Smooth muscle cell of the brain vasculature (primary cell): ENCODE results near the gene CNN2.

Experiments used
- DNase-seq: peaks from one replicate; pipeline ENCODE4 v3.0.0-alpha.2; 2012; ENCODE audit warnings: low read depth, low spot score

CNN2 gene

DNA sequence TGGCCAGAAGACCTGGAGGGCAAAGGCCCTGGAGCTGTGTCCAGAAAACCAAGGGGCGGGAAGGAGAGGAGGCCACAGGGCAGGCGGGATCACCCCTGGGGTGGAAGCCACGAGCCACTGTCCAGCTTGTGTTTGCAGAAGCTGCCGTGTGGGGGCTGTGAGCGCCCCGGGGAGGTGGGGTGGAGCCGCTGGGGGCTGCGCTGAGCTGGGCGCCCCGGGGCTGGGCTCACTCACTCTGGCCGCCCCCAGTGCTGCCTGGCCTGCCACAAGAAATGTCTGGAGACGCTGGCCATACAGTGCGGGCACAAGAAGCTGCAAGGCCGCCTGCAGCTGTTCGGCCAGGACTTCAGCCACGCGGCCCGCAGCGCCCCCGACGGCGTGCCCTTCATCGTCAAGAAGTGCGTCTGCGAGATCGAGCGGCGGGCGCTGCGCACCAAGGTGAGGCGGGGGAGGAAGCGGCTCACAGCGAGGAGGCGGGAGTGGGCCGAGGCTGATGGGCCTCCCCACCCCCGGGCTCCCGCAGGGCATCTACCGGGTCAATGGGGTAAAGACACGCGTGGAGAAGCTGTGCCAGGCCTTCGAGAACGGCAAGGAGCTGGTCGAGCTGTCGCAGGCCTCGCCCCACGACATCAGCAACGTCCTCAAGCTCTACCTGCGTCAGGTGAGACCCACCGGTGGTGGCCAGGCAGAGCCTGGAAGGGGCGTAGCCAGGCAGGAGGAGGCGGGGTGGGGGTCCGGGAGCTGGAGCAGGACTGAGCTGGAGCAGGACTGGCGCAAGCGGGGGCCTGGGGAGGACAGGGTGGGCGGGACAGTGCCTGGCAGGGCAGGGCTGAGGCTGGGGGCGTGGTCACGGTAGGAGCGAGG, 55.1 kb downstream of the CNN2 start:
- no peak for DNase-seq

DNA sequence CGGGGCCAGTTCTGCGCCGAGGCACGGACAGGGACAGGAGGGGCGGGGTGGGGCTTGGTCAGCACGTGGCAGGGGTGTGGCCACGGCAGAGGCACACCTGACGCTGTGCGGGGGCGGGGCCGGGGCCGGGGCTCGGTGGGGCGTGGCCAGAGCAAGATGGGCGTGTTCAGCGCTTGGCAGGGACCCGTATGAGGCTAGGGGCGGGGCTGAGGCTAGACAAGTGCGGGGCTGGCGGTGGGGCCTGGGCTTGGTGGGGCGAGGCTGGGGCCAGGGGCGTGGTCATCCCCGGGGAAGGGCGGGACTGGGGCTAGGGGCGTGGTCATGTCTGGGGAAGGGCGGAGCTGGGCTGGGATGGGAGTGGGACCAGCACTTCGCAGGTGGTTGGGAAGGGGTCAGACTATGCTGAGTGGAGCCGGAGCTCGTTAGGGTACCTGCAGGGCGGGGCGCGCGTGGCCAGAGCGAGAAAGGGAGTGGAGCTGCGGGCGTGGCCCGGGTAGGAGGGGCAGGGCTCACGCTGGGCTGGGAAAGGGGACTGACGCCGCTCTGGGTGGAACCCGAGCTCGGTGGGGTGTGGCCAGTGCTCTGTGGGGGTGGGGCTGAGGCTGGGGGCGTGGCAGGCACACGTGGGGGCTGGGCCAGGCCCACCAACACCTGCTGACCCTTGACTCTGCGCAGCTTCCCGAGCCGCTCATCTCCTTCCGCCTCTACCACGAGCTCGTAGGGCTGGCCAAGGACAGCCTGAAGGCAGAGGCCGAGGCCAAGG, 55.9 kb downstream of the CNN2 start:
- DNase-seq = no peak

DNA sequence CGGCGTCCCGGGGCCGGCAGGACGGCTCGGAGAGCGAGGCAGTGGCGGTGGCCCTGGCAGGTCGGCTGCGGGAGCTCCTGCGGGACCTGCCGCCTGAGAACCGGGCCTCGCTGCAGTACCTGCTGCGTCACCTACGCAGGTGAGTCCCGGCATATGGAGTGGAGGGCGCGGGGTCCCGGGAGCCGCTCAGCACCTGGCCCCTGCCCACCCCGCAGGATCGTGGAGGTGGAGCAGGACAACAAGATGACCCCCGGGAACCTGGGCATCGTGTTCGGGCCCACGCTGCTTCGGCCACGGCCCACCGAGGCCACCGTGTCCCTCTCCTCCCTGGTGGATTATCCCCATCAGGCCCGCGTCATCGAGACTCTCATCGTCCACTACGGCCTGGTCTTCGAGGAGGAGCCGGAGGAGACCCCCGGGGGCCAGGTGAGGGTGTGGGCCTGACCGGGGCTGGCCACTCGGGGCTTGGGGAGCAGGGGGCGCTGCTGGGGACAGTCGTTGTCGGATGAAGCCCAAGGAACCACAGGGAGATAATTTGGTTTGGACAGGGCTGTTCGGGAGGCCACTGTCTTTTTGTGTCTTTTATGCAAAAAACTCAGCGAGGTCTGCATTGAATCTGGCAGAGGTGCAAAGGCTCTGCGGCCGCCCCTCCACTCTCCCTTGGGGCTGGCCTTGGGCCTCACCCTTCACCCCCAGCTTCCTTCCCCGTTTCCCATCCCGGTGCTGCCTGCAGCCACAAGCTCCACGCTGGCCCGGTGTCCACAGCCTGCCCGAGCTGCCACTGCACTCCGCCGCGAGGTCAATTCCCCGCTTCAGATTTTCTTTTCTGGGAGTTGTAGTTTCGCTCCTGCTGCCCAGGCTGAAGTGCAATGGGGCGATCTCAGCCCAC, 56.8 kb downstream of the CNN2 start:
- no peak for DNase-seq

DNA sequence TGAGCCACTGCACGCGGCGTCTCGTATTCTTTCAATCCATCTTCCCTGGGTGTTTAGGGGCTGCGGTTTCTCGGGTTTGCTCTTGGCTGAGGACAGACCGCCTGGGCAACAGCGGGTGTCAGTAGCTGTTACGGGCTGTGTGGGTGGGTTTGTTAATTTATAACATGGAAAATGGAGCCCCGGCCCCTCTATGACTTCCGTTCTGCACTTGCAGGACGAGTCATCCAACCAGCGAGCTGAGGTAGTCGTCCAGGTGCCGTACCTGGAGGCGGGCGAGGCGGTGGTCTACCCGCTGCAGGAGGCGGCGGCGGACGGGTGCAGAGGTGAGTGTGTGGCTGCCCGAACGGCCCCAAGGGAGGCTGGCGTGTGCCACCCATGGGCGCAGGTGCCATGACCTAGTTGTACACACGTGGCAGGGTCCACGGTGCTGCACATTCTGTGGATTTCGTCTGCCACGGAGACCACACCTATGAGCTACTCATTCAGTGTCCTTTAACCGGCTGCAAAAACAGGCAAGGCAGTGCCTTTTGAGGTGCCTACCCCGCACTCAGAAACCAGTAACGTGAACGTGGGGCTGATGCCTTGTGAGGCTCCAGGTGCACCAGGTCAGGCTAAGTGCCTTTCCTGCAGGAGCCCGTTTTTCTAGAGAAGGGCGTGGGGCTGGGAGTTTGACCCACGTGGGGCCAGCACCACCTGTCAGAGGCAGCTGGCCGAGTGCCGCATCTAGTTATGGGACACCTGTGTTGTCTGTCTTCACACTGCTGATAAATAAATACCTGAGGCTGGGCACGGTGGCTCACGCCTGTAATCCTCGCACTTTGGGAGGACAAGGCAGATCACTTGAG, 57.8 kb downstream of the CNN2 start:
- DNase-seq = no peak

DNA sequence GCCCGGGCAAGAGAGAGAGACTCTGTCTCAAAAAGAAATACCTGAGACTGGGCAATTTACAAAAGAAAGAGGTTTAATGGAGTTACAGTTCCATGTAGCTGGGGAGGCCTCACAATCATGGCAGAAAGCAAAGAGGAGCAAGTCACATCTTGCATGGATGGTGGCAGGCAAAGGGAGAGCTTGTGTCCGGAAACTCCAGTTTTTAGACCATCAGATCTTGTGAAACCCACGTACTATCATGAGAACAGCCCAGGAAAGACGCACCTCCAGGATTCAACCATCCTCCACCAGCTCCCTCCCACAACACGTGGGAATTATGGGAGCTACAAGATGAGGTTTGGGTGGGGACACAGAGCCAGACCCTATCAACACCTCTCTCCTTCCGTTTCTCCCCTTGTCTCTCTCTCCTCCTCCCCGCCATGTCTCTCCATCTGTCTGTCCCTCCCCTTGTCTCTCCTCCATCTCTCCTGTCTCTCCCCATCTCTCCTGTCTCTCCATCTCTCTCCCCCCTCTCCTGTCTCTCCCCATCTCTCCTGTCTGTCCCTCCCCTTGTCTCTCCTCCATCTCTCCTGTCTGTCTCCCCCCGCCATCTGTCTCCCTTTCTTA, 58.7 kb downstream of the CNN2 start:
- no peak for DNase-seq

DNA sequence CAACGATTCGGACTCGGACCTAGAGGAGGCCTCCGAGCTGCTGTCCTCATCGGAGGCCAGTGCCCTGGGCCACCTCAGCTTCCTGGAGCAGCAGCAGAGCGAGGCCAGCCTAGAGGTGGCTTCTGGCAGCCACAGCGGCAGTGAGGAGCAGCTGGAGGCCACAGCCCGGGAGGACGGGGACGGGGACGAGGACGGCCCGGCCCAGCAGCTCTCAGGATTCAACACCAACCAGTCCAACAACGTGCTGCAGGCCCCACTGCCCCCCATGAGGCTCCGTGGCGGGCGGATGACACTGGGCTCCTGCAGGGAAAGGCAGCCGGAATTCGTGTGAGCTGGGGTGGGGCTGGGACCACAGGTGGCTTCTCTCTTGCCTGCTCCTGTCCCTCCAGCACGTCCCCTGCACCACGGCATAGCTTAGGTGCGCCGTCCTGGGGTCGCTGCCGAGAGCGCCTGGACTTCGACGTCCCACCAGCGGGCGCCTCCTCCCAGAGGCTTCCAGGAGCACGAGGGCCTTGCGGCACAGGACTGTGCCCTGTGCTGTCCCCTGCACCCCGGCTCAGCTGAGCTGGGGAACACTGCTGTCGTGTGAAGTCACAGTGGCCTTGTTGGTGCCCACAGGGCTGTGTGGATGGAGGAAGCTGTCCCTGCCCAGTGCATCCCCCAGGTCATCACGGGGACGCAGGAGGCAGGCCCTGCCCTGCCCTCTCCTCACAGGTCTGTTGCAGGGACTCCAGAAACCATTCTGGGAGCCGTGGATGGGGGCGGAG, 59.5 kb downstream of the CNN2 start:
- DNase-seq = no peak

DNA sequence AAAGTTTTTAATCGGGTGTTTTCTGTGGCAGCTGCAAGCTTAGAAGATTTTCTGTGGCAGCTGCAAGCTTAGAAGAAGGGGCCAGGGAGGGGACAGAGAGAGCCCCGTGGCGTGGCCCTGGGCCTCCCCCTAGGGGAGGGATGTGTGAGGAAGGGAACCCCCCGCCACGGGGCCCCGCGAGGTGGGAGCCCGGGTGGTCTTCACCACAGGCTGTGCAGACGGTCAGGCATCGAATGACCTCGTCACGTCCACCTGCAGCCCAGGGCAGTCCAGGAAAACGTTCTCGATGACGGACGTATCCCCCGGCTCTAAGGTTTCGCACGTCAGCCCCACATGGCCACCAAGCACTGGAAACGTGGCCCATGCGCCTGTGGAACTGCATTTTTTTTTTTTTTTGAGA, 60.2 kb downstream of the CNN2 start:
- no peak for DNase-seq

DNA sequence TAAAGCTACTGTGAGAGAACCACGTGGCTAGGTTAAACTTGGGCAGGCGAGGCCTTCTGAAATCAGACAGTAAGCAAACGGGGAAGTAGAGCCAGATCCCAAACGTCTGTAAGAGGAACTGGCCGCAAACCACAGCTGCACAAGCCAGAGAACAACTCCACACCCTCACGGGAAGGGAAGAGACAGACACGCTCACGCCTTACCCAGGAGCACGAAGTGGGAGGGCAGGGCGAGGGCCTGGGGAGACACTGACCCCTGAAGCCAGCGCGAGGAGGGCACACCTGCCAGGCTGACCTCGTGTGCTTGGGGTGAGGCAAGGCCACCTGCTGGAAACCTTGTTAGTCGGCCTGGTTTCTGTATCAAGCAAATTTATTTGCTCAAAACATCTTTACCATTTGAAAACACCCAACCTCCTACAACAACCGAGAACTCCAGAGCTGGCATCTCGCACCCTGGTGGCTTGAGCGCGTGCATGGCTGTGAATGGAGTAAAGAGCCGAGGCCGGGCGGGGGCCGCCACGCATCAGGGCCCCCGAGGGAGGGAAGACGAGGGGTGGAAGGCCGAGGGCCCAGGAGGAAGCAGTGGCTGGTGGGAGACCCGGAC, 61.5 kb downstream of the CNN2 start:
- DNase-seq = no peak

DNA sequence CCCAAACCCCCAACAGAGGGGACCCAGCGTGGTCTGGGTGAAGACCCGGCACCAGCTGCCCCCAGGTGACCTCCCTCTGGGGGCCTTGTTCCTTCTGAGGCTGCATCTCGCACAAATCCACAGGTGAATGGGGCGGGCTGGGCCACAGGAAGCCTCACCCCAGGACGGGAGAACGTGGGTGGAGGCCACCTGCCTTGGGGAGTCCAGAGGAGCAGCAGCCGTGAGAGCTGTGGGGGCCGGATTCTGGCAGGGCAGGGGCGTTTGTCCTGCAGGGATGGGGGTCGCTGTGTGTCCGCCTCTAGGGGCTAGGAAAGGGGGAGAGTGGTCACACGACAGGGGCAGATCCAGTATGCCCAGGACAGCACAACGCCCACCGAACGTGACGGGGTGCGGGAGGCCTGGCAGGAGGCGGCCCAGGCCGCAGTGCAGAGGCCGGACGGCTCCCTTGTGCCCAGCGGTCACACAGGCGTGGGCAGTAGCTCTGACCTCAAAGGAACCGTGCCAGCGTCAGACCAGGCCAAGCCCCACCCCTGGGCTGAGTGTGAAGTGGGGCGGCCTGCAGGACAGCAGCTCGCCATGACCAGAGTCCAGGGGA, 62.1 kb downstream of the CNN2 start:
- no peak for DNase-seq
